GM12878 (cell line): ENCODE data around the gene MAD2L1. TPM values are rescaled to one million over a fixed set of nuclear protein-coding genes. Genes with fewer than 3 reads are reported as not detected.

ENCODE experiments used
- ATAC-seq: fragments of 200-7000 bp; cut with Tn5 transposase; 3 replicates; pipeline ENCODE4 v1.9.1; 2020; ENCODE audit warnings: mild to moderate bottlenecking, moderate library complexity
- BruUV-seq: library from RNA; stranded (reverse); fragments of 400-500 nt; replicated peaks from 2 replicates; lab custom pipeline; 2021; lab: Mats Ljungman, UMichigan
- CTCF ChIA-PET: fragments of 300-600 bp; sonication (Branson Sonifier 250); formaldehyde crosslinking; extraction: SDS; loops from one replicate; lab custom pipeline; 2021; ENCODE audit warnings: inconsistent platforms; lab: Yijun Ruan, JAX
- POLR2A ChIA-PET: fragments of 350-600 bp; formaldehyde crosslinking; extraction: SDS; loops from one replicate; lab custom pipeline; 2021; ENCODE audit warnings: inconsistent platforms; lab: Charles Lee
- RAD21 ChIA-PET: fragments of 300-600 bp; sonication (Branson Sonifier 250); formaldehyde crosslinking; loops from one replicate; lab custom pipeline; 2023; ENCODE audit warnings: antibody characterized with exemption; ENCODE audit not compliant: unreplicated experiment; lab: Charles Lee
- SMC1A ChIA-PET: fragments of 300-600 bp; sonication (Branson Sonifier 250); formaldehyde crosslinking; loops from one replicate; lab custom pipeline; 2023; ENCODE audit not compliant: unreplicated experiment, uncharacterized antibody; lab: Charles Lee
- DNase-seq: peaks from one replicate; pipeline ENCODE4 v3.0.0-alpha.2; 2011; ENCODE audit warnings: low read depth, low spot score
- FAIRE-seq: peaks from 3 replicates; lab custom pipeline; 2011; peaks lifted over from hg19 to GRCh38; lab: Jason Lieb, UNC
- H2AFZ ChIP-seq: 2 replicates; pipeline ENCODE4 v1.6.0; 2011; ENCODE audit warnings: low read depth, low read length, control low read depth; ENCODE audit not compliant: control insufficient read depth
- H3K27ac ChIP-seq: 2 replicates; pipeline ENCODE4 v1.5.1; 2011; ENCODE audit warnings: control low read depth; ENCODE audit not compliant: control insufficient read depth, insufficient read depth
- H3K27me3 ChIP-seq, 2 experiments: replicated peaks in 1 of 2; 2 replicates each; pipeline versions ENCODE4 v1.6.0 to v1.6.1; 2011; ENCODE audit warnings: low read length in 1 of 2; ENCODE audit not compliant: control insufficient read depth in 2 of 2, insufficient read depth in 2 of 2
- H3K36me3 ChIP-seq, 2 experiments: 2 replicates each; pipeline ENCODE4 v1.5.1; 2011; ENCODE audit warnings: low read length in 1 of 2; ENCODE audit not compliant: control insufficient read depth in 2 of 2, insufficient read depth in 2 of 2
- H3K4me1 ChIP-seq: 2 replicates; pipeline ENCODE4 v1.6.1; 2011; ENCODE audit warnings: mild to moderate bottlenecking, low read length, moderate library complexity, mixed read lengths; ENCODE audit not compliant: control insufficient read depth, insufficient read depth
- H3K4me2 ChIP-seq: 2 replicates; pipeline ENCODE4 v1.6.0; 2011; ENCODE audit warnings: control low read depth; ENCODE audit not compliant: control insufficient read depth, insufficient read depth
- H3K4me3 ChIP-seq: fragments of 200-600 bp; sonication (generic); 2 replicates; pipeline ENCODE4 v1.5.1; 2016
- H3K79me2 ChIP-seq: 2 replicates; pipeline ENCODE4 v1.6.0; 2011; ENCODE audit warnings: low read length; ENCODE audit not compliant: control insufficient read depth, insufficient read depth
- H3K9ac ChIP-seq: 2 replicates; pipeline ENCODE4 v1.8.0; 2011; ENCODE audit warnings: low read length, control low read depth, mixed read lengths; ENCODE audit not compliant: control insufficient read depth, insufficient read depth
- H3K9me3 ChIP-seq: replicated peaks from 3 replicates; pipeline ENCODE4 v1.5.1; 2011; ENCODE audit warnings: mild to moderate bottlenecking, low read length; ENCODE audit not compliant: control insufficient read depth, insufficient read depth
- H4K20me1 ChIP-seq: 2 replicates; pipeline ENCODE4 v1.6.0; 2011; ENCODE audit not compliant: control insufficient read depth, insufficient read depth
- BHLHE40 ChIP-seq, 2 experiments: fragments of 450-650 bp in 1 of 2; IDR thresholded peaks; 2 replicates each; pipeline ENCODE4 v1.6.1; 2011 to 2017; ENCODE audit warnings: low read depth in 2 of 2, borderline replicate concordance in 1 of 2, improper control_type of control experiment in 1 of 2, low read length in 1 of 2, mild to moderate bottlenecking in 1 of 2
- CREB1 ChIP-seq: IDR thresholded peaks from 2 replicates; pipeline ENCODE4 v1.6.1; 2012; ENCODE audit warnings: low read depth, mild to moderate bottlenecking, inconsistent platforms
- LARP7 ChIP-seq: fragments of 450-650 bp; IDR thresholded peaks from 2 replicates; pipeline ENCODE4 v1.6.1; 2017; ENCODE audit warnings: mild to moderate bottlenecking
- MYB ChIP-seq: fragments of 150-350 bp; IDR thresholded peaks from 2 replicates; pipeline ENCODE4 v1.6.1; 2014; ENCODE audit warnings: mild to moderate bottlenecking, low read depth, low read length, borderline replicate concordance
- NR2C2 ChIP-seq: IDR thresholded peaks from 2 replicates; pipeline ENCODE4 v1.6.1; 2011; ENCODE audit warnings: borderline replicate concordance, low read depth; ENCODE audit not compliant: control insufficient read depth, insufficient read length
- NRF1 ChIP-seq: conservative IDR thresholded peaks from 2 replicates; pipeline ENCODE4 v1.6.1; 2011; ENCODE audit warnings: mild to moderate bottlenecking, low read depth, low read length, improper control_type of control experiment
- RELA ChIP-seq: fragments of 450-650 bp; IDR thresholded peaks from 2 replicates; pipeline ENCODE4 v1.8.0; 2014; ENCODE audit warnings: borderline replicate concordance; ENCODE audit not compliant: partially characterized antibody
- ZNF24 ChIP-seq: fragments of 450-650 bp; IDR thresholded peaks from 2 replicates; pipeline ENCODE4 v1.6.1; 2017; ENCODE audit warnings: antibody characterized with exemption, mild to moderate bottlenecking
- whole genome bisulfite sequencing: methylation state at CpG from one replicate; pipeline ENCODE4 v1.1.6; 2016; ENCODE audit warnings: low lambda C conversion rate; ENCODE audit not compliant: insufficient replicate concordance, insufficient coverage; ENCODE audit errors: missing lambda C conversion rate; 5-methylcytosine and 5-hydroxymethylcytosine counted together
- in situ Hi-C: fragments of 300-500 bp; cut with MboI; formaldehyde crosslinking; loops from 9 replicates; pipeline ENCODE4 v1.14.3; 2018; ENCODE audit warnings: mixed read lengths
- intact Hi-C: fragments of 100-400 bp; cut with micrococcal nuclease; formaldehyde crosslinking; loops from one replicate; pipeline ENCODE4 v1.14.2; 2022; ENCODE audit not compliant: unreplicated experiment
- polyA plus RNA-seq, 11 experiments: library from polyadenylated mRNA; depleted of rRNA in 4 of 11; unstranded in 6 of 11; stranded (reverse) in 5 of 11; fragments of >200 nt; fragmentation: Nextera tagmentation in 4 of 11; fragmentation: Illumina TruSeq in 1 of 11; extraction: Ambion mirVana in 4 of 11; extraction: Trizol in 1 of 11; gene quantifications; 1 replicate in 1 of 11; 2 replicates in 10 of 11; pipeline versions ENCODE4 v1.2.1 to v1.2.3, GENCODE V29; 2011 to 2016; ENCODE audit warnings: inconsistent platforms in 2 of 11, missing spikeins in 2 of 11, low read depth in 1 of 11
- total RNA-seq, 4 experiments: library from RNA; depleted of rRNA in 3 of 4; stranded (reverse); fragments of >200 nt in 3 of 4; fragmentation: Illumina TruSeq in 1 of 4; extraction: Trizol in 1 of 4; gene quantifications; 2 replicates each; pipeline versions ENCODE4 v1.2.1 to v1.2.3, GENCODE V29; 2013 to 2021
- TF ChIP-seq, protein P1 (sequence below): fragments of 450-650 bp; IDR thresholded peaks from 2 replicates; pipeline ENCODE4 v1.6.1; 2017; ENCODE audit warnings: borderline replicate concordance
- TF ChIP-seq, protein P2 (sequence below): fragments of 450-650 bp; conservative IDR thresholded peaks from 2 replicates; pipeline ENCODE4 v1.6.1; 2017; ENCODE audit warnings: mild to moderate bottlenecking, moderate library complexity

Gene MAD2L1
- total and polyA plus RNA-seq, 10 of the 15 experiments (the other 5 are each of a cell fraction or from before 2014, with no cell fraction given), result 58.1 to 407 (median 110) TPM

DNA sequence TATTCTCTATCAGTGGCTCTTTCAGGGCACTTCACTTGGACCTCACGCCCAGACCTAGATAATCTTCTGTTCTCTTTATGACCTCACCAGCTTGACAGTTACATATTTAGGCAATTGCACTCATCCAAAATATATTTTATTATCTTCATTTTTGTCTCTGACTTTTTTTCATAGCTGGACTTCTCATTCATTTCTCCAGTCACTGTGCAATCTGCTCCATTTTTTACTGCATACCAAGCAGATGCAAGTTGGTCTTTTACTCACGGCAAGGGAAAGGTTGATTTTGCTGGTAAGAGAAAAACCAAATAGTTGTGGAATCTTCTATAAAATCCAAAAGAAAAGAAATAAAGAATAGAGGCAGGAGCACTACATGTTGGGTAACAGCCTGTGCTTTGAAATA lies 31.7 kb downstream of the MAD2L1 start:
- RAD21 ChIA-PET, result no interaction called here
- Histone ChIP-seq H2AFZ (no peak overlapping the region), H3K27me3 (no peaks in the 10 kb centered on the region; a peak in 1 of 4 replicates), H3K79me2 (no peaks in the 10 kb centered on the region), H3K4me2 (no peak overlapping the region), H3K9ac (no peak overlapping the region), H3K4me3 (no peak overlapping the region), H3K36me3 (no peaks in the 10 kb centered on the region), H4K20me1 (no peaks in the 10 kb centered on the region), H3K4me1 (no peaks in the 10 kb centered on the region), H3K9me3 (no peaks in the 10 kb centered on the region), H3K27ac (no peak overlapping the region)
- intact Hi-C loops (no loop called here), in situ Hi-C loops (no loop called here)
- TF ChIP-seq BHLHE40 (IDR thresholded peaks at IDR 0.05; ENCODE audit: borderline replicate concordance in 1 of 2, low read depth in 2 of 2, low read length in 1 of 2), result no peak
- TF ChIP-seq NRF1, result no peak
- no peak for TF ChIP-seq ZNF24
- no peak for TF ChIP-seq MYB
- no peak for TF ChIP-seq NR2C2
- TF ChIP-seq LARP7, result no peak
- TF ChIP-seq, protein P1, sequence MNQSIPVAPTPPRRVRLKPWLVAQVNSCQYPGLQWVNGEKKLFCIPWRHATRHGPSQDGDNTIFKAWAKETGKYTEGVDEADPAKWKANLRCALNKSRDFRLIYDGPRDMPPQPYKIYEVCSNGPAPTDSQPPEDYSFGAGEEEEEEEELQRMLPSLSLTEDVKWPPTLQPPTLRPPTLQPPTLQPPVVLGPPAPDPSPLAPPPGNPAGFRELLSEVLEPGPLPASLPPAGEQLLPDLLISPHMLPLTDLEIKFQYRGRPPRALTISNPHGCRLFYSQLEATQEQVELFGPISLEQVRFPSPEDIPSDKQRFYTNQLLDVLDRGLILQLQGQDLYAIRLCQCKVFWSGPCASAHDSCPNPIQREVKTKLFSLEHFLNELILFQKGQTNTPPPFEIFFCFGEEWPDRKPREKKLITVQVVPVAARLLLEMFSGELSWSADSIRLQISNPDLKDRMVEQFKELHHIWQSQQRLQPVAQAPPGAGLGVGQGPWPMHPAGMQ, result no peak
- TF ChIP-seq, protein P2, sequence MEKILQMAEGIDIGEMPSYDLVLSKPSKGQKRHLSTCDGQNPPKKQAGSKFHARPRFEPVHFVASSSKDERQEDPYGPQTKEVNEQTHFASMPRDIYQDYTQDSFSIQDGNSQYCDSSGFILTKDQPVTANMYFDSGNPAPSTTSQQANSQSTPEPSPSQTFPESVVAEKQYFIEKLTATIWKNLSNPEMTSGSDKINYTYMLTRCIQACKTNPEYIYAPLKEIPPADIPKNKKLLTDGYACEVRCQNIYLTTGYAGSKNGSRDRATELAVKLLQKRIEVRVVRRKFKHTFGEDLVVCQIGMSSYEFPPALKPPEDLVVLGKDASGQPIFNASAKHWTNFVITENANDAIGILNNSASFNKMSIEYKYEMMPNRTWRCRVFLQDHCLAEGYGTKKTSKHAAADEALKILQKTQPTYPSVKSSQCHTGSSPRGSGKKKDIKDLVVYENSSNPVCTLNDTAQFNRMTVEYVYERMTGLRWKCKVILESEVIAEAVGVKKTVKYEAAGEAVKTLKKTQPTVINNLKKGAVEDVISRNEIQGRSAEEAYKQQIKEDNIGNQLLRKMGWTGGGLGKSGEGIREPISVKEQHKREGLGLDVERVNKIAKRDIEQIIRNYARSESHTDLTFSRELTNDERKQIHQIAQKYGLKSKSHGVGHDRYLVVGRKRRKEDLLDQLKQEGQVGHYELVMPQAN, result no peak
- no peak for TF ChIP-seq RELA
- TF ChIP-seq CREB1, result no peak
- FAIRE-seq (no peak), DNase-seq (no peak), ATAC-seq (no peak)
- no TSS peak for BruUV-seq
- CTCF ChIA-PET, result no interaction called here
- 57% methylated on average over 2 of the region's 2 CpGs for WGBS
- SMC1A ChIA-PET, result no interaction called here
- POLR2A ChIA-PET, result no interaction called here
